Endothelial cell of umbilical vein (primary cell): Measurements from ENCODE around the gene CTSA. TPM values are rescaled to one million over a fixed set of nuclear protein-coding genes. Genes with fewer than 3 reads are reported as not detected.

Experiments
- BruUV-seq: library from RNA; stranded (reverse); fragments of 400-500 nt; replicated peaks from 2 replicates; lab custom pipeline; 2021; lab: Mats Ljungman, UMichigan
- CTCF ChIA-PET: fragments of 300-600, 350-600 bp; sonication (Branson Sonifier 250); formaldehyde crosslinking; loops from one replicate; lab custom pipeline; 2021; ENCODE audit warnings: antibody characterized with exemption, inconsistent platforms; lab: Charles Lee
- POLR2A ChIA-PET: fragments of 300-600, 350-600 bp; sonication (Branson Sonifier 250); formaldehyde crosslinking; loops from one replicate; lab custom pipeline; 2021; ENCODE audit warnings: antibody characterized with exemption, inconsistent platforms; lab: Charles Lee
- DNase-seq: peaks from one replicate; pipeline ENCODE4 v3.0.0-alpha.2; 2011; ENCODE audit warnings: low read depth, low spot score
- FAIRE-seq: peaks from 2 replicates; lab custom pipeline; 2011; peaks lifted over from hg19 to GRCh38; lab: Jason Lieb, UNC
- H2AFZ ChIP-seq: 2 replicates; pipeline ENCODE4 v1.6.0; 2012; ENCODE audit warnings: low read depth, low read length, control low read depth, inconsistent platforms
- H3K27ac ChIP-seq: 2 replicates; pipeline ENCODE4 v1.5.1; 2011; ENCODE audit warnings: low read depth, mild to moderate bottlenecking, control low read depth, low read length, moderate library complexity; ENCODE audit not compliant: insufficient read depth
- H3K27me3 ChIP-seq, 2 experiments: 2 replicates each; pipeline versions ENCODE4 v1.6.0 to v1.6.1; 2011; ENCODE audit warnings: low read length in 2 of 2, mixed read lengths in 1 of 2; ENCODE audit not compliant: control insufficient read depth in 2 of 2, insufficient read depth in 2 of 2
- H3K36me3 ChIP-seq, 2 experiments: 2 replicates in 1 of 2; 3 replicates in 1 of 2; pipeline ENCODE4 v1.5.1; 2011; ENCODE audit warnings: low read length in 2 of 2, mild to moderate bottlenecking in 1 of 2, moderate library complexity in 1 of 2; ENCODE audit not compliant: control insufficient read depth in 2 of 2, insufficient read depth in 2 of 2; ENCODE audit errors: extremely low read depth in 1 of 2
- H3K4me1 ChIP-seq: 3 replicates; pipeline ENCODE4 v1.5.1; 2011; ENCODE audit warnings: mild to moderate bottlenecking, low read length; ENCODE audit not compliant: control insufficient read depth, insufficient read depth; ENCODE audit errors: extremely low read depth
- H3K4me2 ChIP-seq: 2 replicates; pipeline ENCODE4 v1.6.1; 2011; ENCODE audit warnings: low read length, control low read depth, mixed read lengths; ENCODE audit not compliant: insufficient read depth
- H3K4me3 ChIP-seq, 3 experiments: fragments of 200-600 bp in 1 of 3; sonication (generic), shearing (Covaris generic) in 1 of 3; replicated peaks in 1 of 3; 2 replicates each; pipeline ENCODE4 v1.5.1; 2011 to 2016; ENCODE audit warnings: control low read depth in 3 of 3, low read length in 3 of 3, mild to moderate bottlenecking in 2 of 3, inconsistent platforms in 1 of 3, low read depth in 1 of 3, moderate library complexity in 1 of 3; ENCODE audit not compliant: insufficient read depth in 1 of 3
- H3K79me2 ChIP-seq: 2 replicates; pipeline ENCODE4 v1.6.0; 2012; ENCODE audit warnings: low read length, inconsistent platforms; ENCODE audit not compliant: control insufficient read depth, insufficient read depth
- H3K9ac ChIP-seq: replicated peaks from 2 replicates; pipeline ENCODE3; 2011; ENCODE audit warnings: low read length, control low read depth; ENCODE audit not compliant: insufficient read depth; ENCODE audit errors: extremely low read depth
- H3K9me1 ChIP-seq: replicated peaks from 3 replicates; pipeline ENCODE4 v1.6.0; 2011; ENCODE audit warnings: mild to moderate bottlenecking, low read length; ENCODE audit not compliant: control insufficient read depth, insufficient read depth; ENCODE audit errors: extremely low read depth
- H3K9me3 ChIP-seq: replicated peaks from 2 replicates; pipeline ENCODE4 v1.5.1; 2012; ENCODE audit warnings: low read length, inconsistent platforms; ENCODE audit not compliant: control insufficient read depth, insufficient read depth
- H4K20me1 ChIP-seq: replicated peaks from 2 replicates; pipeline ENCODE3; 2011; ENCODE audit warnings: mild to moderate bottlenecking, low read length; ENCODE audit not compliant: control insufficient read depth, insufficient read depth; ENCODE audit errors: extremely low read depth
- CTCF ChIP-seq, 2 donors: IDR thresholded peaks; 1 replicate in 1 of 2; 2 replicates in 1 of 2; pipeline ENCODE4 v1.5.1; 2011; ENCODE audit warnings: low read length in 2 of 2, mild to moderate bottlenecking in 2 of 2, moderate library complexity in 2 of 2, control low read depth in 1 of 2, inconsistent platforms in 1 of 2, low read depth in 1 of 2; ENCODE audit not compliant: insufficient read depth in 1 of 2; ENCODE audit errors: extremely low read depth in 1 of 2
- EZH2 ChIP-seq: IDR thresholded peaks from 2 replicates; pipeline ENCODE4 v1.6.1; 2012; ENCODE audit warnings: borderline replicate concordance, low read depth, mild to moderate bottlenecking, moderate library complexity, low read length, inconsistent platforms; ENCODE audit not compliant: severe bottlenecking
- FOS ChIP-seq: IDR thresholded peaks from 2 replicates; pipeline ENCODE4 v1.6.1; 2011; ENCODE audit warnings: mild to moderate bottlenecking, low read length, moderate library complexity, borderline replicate concordance; ENCODE audit not compliant: insufficient read depth
- GATA2 ChIP-seq: IDR thresholded peaks from 2 replicates; pipeline ENCODE4 v1.7.0; 2011; ENCODE audit warnings: low read depth, mild to moderate bottlenecking, moderate library complexity, mixed read lengths, low read length; ENCODE audit not compliant: insufficient read length, insufficient read depth
- JUN ChIP-seq: IDR thresholded peaks from 2 replicates; pipeline ENCODE4 v1.6.1; 2011; ENCODE audit warnings: borderline replicate concordance, low read depth; ENCODE audit not compliant: insufficient read length, insufficient read depth
- MAX ChIP-seq: IDR thresholded peaks from 2 replicates; pipeline ENCODE4 v1.6.1; 2011; ENCODE audit not compliant: insufficient read depth, insufficient read length
- MYC ChIP-seq: IDR thresholded peaks from one replicate; pipeline ENCODE4 v1.6.1; 2011; ENCODE audit warnings: mild to moderate bottlenecking, low read depth, low read length
- POLR2A ChIP-seq: IDR thresholded peaks from 2 replicates; pipeline ENCODE4 v1.6.1; 2012; ENCODE audit warnings: low read depth, mild to moderate bottlenecking, control low read depth, low read length
- POLR2AphosphoS5 ChIP-seq: IDR thresholded peaks from 2 replicates; pipeline ENCODE4 v1.6.1; 2012; ENCODE audit warnings: low read depth, mild to moderate bottlenecking, control low read depth, low read length, moderate library complexity; ENCODE audit not compliant: insufficient read depth
- dilution Hi-C: fragments of 300-500 bp; cut with MboI; formaldehyde crosslinking; loops from one replicate; pipeline ENCODE4 v1.15.0; 2019; ENCODE audit warnings: low sequenced_read_pairs; ENCODE audit not compliant: extremely low pct_ligation_motif_present
- intact Hi-C: fragments of 100-400 bp; cut with micrococcal nuclease; formaldehyde crosslinking; loops from one replicate; pipeline ENCODE4 v1.10.0; 2022
- polyA plus RNA-seq, 4 experiments: library from polyadenylated mRNA; depleted of rRNA in 3 of 4; stranded (reverse) in 3 of 4; unstranded in 1 of 4; fragments of >200 nt; gene quantifications; 2 replicates each; pipeline versions ENCODE4 v1.2.1 to v1.2.3, GENCODE V29; 2011 to 2012; ENCODE audit warnings: missing spikeins in 1 of 4
- total RNA-seq: library from RNA; stranded (reverse); gene quantifications from 2 replicates; pipeline ENCODE4 v1.2.3, GENCODE V29; 2021

Gene CTSA
- total and polyA plus RNA-seq, 2 donors (not counting 3 experiments of a cell fraction or from before 2014, with no cell fraction given), result 169 to 409 TPM

- no peak overlapping the region for H3K9ac ChIP-seq
- POLR2A ChIA-PET, result interaction anchor here (2.2 kb wide), 1 partner anchor 14 kb away, joined by 9 read pairs; the partner anchor contains the start of gene ZSWIM1
- no peaks in the 10 kb centered on the region for H3K36me3 ChIP-seq
- no peaks in the 10 kb centered on the region for H3K4me1 ChIP-seq
- no peaks in the 10 kb centered on the region for H3K9me3 ChIP-seq
- TF ChIP-seq POLR2AphosphoS5 (no peak), CTCF (IDR thresholded peaks at IDR 0.05; ENCODE audit: extremely low read depth in 1 of 2, insufficient read depth in 1 of 2, low read depth in 1 of 2, low read length in 2 of 2) (no peak), MYC (no peak), POLR2A (no peak), JUN (no peak), GATA2 (no peak), EZH2 (no peak), FOS (no peak), MAX (no peak)
- H4K20me1 ChIP-seq, result no peaks in the 10 kb centered on the region
- H3K27me3 ChIP-seq, result no peaks in the 10 kb centered on the region
- dilution Hi-C loops (no loop called here), intact Hi-C loops (no loop called here)
- no peaks in the 10 kb centered on the region for H3K9me1 ChIP-seq
- CTCF ChIA-PET, result interaction anchor here (2.0 kb wide), 1 partner anchor 24 kb away, joined by 6 read pairs; the partner anchor contains the start of genes CTSA and NEURL2
- BruUV-seq, result no TSS peak
- H3K4me2 ChIP-seq, result no peak overlapping the region
- no peak for FAIRE-seq
- DNase-seq, result no peak
- H2AFZ ChIP-seq, result no peak overlapping the region
- no peak overlapping the region for H3K4me3 ChIP-seq
- no peak overlapping the region for H3K27ac ChIP-seq
- H3K79me2 ChIP-seq, result no peaks in the 10 kb centered on the region
These were observed 24.7 kb upstream of the CTSA start for GRCh38 chr20:45866454-45866853.
